IMR-90 (cell line): Measurements from ENCODE around the gene TTL. TPM values are rescaled to one million over a fixed set of nuclear protein-coding genes. Genes with fewer than 3 reads are reported as not detected.
"Not testable (repeated sequence)": the region's sequence is repeated elsewhere in the genome, so short reads cannot be mapped to it uniquely, and the experiment has no call there.

ENCODE experiments used
- ATAC-seq: fragments of 200-7000 bp; cut with Tn5 transposase; 2 replicates; pipeline ENCODE4 v1.9.1; 2020; ENCODE audit warnings: low read depth, mild to moderate bottlenecking, moderate library complexity
- BruUV-seq: library from RNA; stranded (reverse); fragments of 400-500 nt; replicated peaks from 2 replicates; lab custom pipeline; 2021; lab: Mats Ljungman, UMichigan
- CTCF ChIA-PET: fragments of 300-600 bp; formaldehyde crosslinking; extraction: SDS; loops from one replicate; lab custom pipeline; 2021; ENCODE audit warnings: antibody characterized with exemption; lab: Yijun Ruan, JAX
- POLR2A ChIA-PET: fragments of 300-600 bp; sonication (Branson Sonifier 250); formaldehyde crosslinking; loops from one replicate; lab custom pipeline; 2022; ENCODE audit warnings: antibody characterized with exemption; ENCODE audit not compliant: unreplicated experiment; lab: Charles Lee
- DNase-seq: peaks from one replicate; pipeline ENCODE4 v3.0.0; 2013
- H2AFZ ChIP-seq: replicated peaks from 2 replicates; pipeline ENCODE3; 2013; ENCODE audit warnings: low read length, mild to moderate bottlenecking; ENCODE audit not compliant: poor library complexity
- H2AK5ac ChIP-seq: 2 replicates; pipeline ENCODE4 v1.6.1; 2013; ENCODE audit warnings: low read depth, low read length, inconsistent platforms
- H2AK9ac ChIP-seq: replicated peaks from 2 replicates; pipeline ENCODE3; 2013; ENCODE audit warnings: mild to moderate bottlenecking, low read depth, low read length, moderate library complexity; ENCODE audit not compliant: poor library complexity
- H2BK120ac ChIP-seq: 2 replicates; pipeline ENCODE4 v1.6.1; 2013; ENCODE audit warnings: low read depth, low read length, inconsistent platforms
- H2BK15ac ChIP-seq: 3 replicates; pipeline ENCODE4 v1.6.1; 2013; ENCODE audit warnings: low read depth, low read length, inconsistent platforms
- H2BK20ac ChIP-seq: 2 replicates; pipeline ENCODE4 v1.6.1; 2013; ENCODE audit warnings: low read depth, mild to moderate bottlenecking, inconsistent platforms, low read length, moderate library complexity
- H2BK5ac ChIP-seq: 2 replicates; pipeline ENCODE4 v1.6.1; 2013; ENCODE audit warnings: mild to moderate bottlenecking, low read depth, low read length, inconsistent platforms; ENCODE audit not compliant: poor library complexity, severe bottlenecking
- H3K14ac ChIP-seq: replicated peaks from 2 replicates; pipeline ENCODE4 v1.6.1; 2013; ENCODE audit warnings: low read depth, low read length, inconsistent platforms
- H3K18ac ChIP-seq: 2 replicates; pipeline ENCODE4 v1.6.1; 2013; ENCODE audit warnings: low read depth, low read length, control low read depth
- H3K23ac ChIP-seq: 2 replicates; pipeline ENCODE4 v1.6.1; 2013; ENCODE audit warnings: low read depth, low read length, inconsistent platforms
- H3K27ac ChIP-seq: 2 replicates; pipeline ENCODE4 v1.5.1; 2013; ENCODE audit warnings: mild to moderate bottlenecking, control low read depth, low read length; ENCODE audit not compliant: insufficient read depth
- H3K27me3 ChIP-seq: 2 replicates; pipeline ENCODE4 v1.6.1; 2013; ENCODE audit warnings: low read length; ENCODE audit not compliant: control insufficient read depth, insufficient read depth
- H3K36me3 ChIP-seq: 2 replicates; pipeline ENCODE4 v1.6.1; 2013; ENCODE audit warnings: low read length, mixed read lengths; ENCODE audit not compliant: control insufficient read depth, insufficient read depth
- H3K4ac ChIP-seq: 2 replicates; pipeline ENCODE4 v1.6.1; 2013; ENCODE audit warnings: low read depth, low read length, inconsistent platforms
- H3K4me1 ChIP-seq: 2 replicates; pipeline ENCODE4 v1.6.1; 2013; ENCODE audit warnings: low read length, mixed read lengths; ENCODE audit not compliant: control insufficient read depth, insufficient read depth
- H3K4me2 ChIP-seq: 2 replicates; pipeline ENCODE4 v1.6.1; 2013; ENCODE audit warnings: low read depth, mild to moderate bottlenecking, control low read depth, low read length, moderate library complexity
- H3K4me3 ChIP-seq: 2 replicates; pipeline ENCODE4 v1.5.1; 2013; ENCODE audit warnings: low read depth, mild to moderate bottlenecking, control low read depth, low read length, moderate library complexity; ENCODE audit not compliant: insufficient read depth
- H3K56ac ChIP-seq: 2 replicates; pipeline ENCODE4 v1.6.1; 2013; ENCODE audit warnings: low read length, inconsistent platforms; ENCODE audit not compliant: insufficient read depth; ENCODE audit errors: extremely low read depth
- H3K79me1 ChIP-seq, 2 experiments: 2 replicates each; pipeline ENCODE4 v1.6.1; 2013; ENCODE audit warnings: low read length in 2 of 2, inconsistent platforms in 1 of 2, low read depth in 1 of 2
- H3K9ac ChIP-seq: 2 replicates; pipeline ENCODE4 v1.6.1; 2013; ENCODE audit warnings: low read depth, low read length, control low read depth
- H3K9me1 ChIP-seq: 2 replicates; pipeline ENCODE4 v1.6.1; 2013; ENCODE audit warnings: low read length, inconsistent platforms; ENCODE audit not compliant: insufficient read depth
- H3K9me3 ChIP-seq: 2 replicates; pipeline ENCODE4 v1.6.1; 2013; ENCODE audit warnings: low read length; ENCODE audit not compliant: control insufficient read depth, insufficient read depth
- H4K20me1 ChIP-seq: 2 replicates; pipeline ENCODE4 v1.6.1; 2013; ENCODE audit warnings: low read length, inconsistent platforms; ENCODE audit not compliant: insufficient read depth
- H4K5ac ChIP-seq: 2 replicates; pipeline ENCODE4 v1.6.1; 2013; ENCODE audit warnings: mild to moderate bottlenecking, low read depth, low read length, control low read depth
- H4K8ac ChIP-seq, 2 experiments: 2 replicates each; pipeline ENCODE4 v1.6.1; 2013; ENCODE audit warnings: low read depth in 2 of 2, low read length in 2 of 2, control low read depth in 1 of 2, inconsistent platforms in 1 of 2
- H4K91ac ChIP-seq: 2 replicates; pipeline ENCODE4 v1.6.1; 2013; ENCODE audit warnings: low read depth, low read length, inconsistent platforms; ENCODE audit not compliant: insufficient read depth
- MAFK ChIP-seq: IDR thresholded peaks from 2 replicates; pipeline ENCODE4 v1.6.1; 2012; ENCODE audit warnings: low read depth, low read length, improper control_type of control experiment
- WGBS, 2 experiments: methylation state at CpG; one replicate each; pipeline versions ENCODE4 v1.1.5 to v1.1.7; 2013; ENCODE audit warnings: missing lambda C conversion rate in 2 of 2; ENCODE audit not compliant: insufficient read length in 1 of 2; ENCODE audit errors: extremely low coverage in 2 of 2; 5-methylcytosine and 5-hydroxymethylcytosine counted together
- dilution Hi-C: fragments of 300-500 bp; cut with HindIII; formaldehyde crosslinking; loops from one replicate; pipeline ENCODE4 v1.14.3; 2018; ENCODE audit warnings: low sequenced_read_pairs; ENCODE audit not compliant: unreplicated experiment
- in situ Hi-C: fragments of 300-500 bp; cut with MboI; formaldehyde crosslinking; loops from 3 replicates; pipeline ENCODE4 v1.14.3; 2019; ENCODE audit warnings: low sequenced_read_pairs, inconsistent platforms, mixed read lengths
- intact Hi-C: fragments of 100-400 bp; cut with micrococcal nuclease; formaldehyde crosslinking; loops from 2 replicates; pipeline ENCODE4 v1.10.0; 2022
- polyA plus RNA-seq, 3 experiments: library from polyadenylated mRNA; depleted of rRNA; stranded (reverse); fragments of >200 nt; gene quantifications; 2 replicates each; pipeline ENCODE4 v1.2.3, GENCODE V29; 2012; ENCODE audit warnings: low replicate concordance in 1 of 3
- total RNA-seq: library from RNA; depleted of rRNA; stranded (reverse); fragments of >200 nt; gene quantifications from 2 replicates; pipeline ENCODE4 v1.2.3, GENCODE V29; 2012

Gene TTL
- total and polyA plus RNA-seq, 2 of the 4 experiments (the other 2 are of a cell fraction) = 18.2 to 36.2 TPM

DNA sequence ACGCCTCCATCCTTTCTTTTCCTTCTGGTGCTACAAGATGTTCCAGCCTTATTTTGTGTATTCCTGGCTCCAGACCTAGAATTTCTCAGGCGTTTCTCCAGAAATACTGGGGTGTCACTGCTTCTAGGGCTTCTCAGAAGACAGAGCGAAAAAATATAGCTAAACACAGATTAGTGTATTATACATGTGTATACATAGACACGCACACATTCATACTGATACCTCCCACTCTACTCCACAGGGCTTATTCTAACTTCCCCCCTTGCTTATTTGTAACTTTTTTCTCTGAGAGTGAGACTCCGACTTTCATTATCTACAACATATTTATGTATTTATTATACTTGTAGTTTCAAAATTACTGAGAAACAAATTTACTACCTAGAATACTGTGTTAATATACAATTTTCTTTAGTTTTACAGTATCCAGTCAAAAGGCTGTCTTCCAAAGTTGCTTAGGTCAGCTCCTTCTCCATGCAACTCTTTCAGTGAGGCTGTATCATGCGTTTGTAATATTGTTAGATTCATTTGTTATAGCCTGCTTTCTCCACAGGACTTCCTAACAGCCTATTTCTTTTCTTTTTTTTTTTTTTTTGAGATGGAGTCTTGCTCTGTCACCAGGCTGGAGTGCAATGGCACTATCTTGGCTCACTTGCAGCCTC is 43.2 kb upstream of the TTL start:
- POLR2A ChIA-PET, dilution Hi-C loops, H2BK5ac ChIP-seq, H4K5ac ChIP-seq, H2BK120ac ChIP-seq, H3K4me1 ChIP-seq, H3K56ac ChIP-seq, H2AFZ ChIP-seq, ATAC-seq, H3K27ac ChIP-seq, H4K8ac ChIP-seq, H4K20me1 ChIP-seq, H3K14ac ChIP-seq, H3K4ac ChIP-seq, H4K91ac ChIP-seq, BruUV-seq, CTCF ChIA-PET, H3K27me3 ChIP-seq, H3K79me1 ChIP-seq, DNase-seq, intact Hi-C loops, H3K9ac ChIP-seq, H3K23ac ChIP-seq, H3K18ac ChIP-seq, H3K36me3 ChIP-seq, H3K9me1 ChIP-seq, H3K4me3 ChIP-seq, H2AK5ac ChIP-seq, H3K4me2 ChIP-seq, H3K9me3 ChIP-seq, H2BK20ac ChIP-seq, H2BK15ac ChIP-seq, H2AK9ac ChIP-seq: not testable (repeated sequence)
- TF ChIP-seq MAFK = peak; percentile 54
- no CpG with 5 or more reads among the region's 6 CpGs for WGBS, 2 experiments
- in situ Hi-C loops = loop anchor here (25.0 kb wide), 1 partner anchor 176 kb away; the partner anchor contains the start of gene ZC3H8

DNA sequence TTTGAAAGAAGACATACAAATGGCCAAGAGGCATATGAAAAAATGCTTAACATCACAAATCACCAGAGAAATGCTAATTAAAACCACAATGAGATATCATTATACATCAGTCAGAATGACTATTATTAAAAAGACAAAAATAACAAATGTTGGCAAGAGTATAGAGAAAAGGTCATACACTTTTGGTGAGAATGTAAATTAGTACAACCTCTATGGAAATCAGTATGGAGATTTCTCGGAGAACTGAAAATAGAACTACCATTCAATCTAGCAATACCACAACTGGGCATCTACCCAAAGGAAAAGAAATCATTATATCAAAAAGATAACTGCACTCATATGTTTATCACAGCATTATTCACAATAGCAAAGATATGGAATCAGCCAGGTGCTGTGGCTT is 37.7 kb upstream of the TTL start:
- H4K5ac ChIP-seq, H2BK5ac ChIP-seq, H4K91ac ChIP-seq, H2BK15ac ChIP-seq, H3K4me1 ChIP-seq, H3K36me3 ChIP-seq, H3K27ac ChIP-seq, H3K9me3 ChIP-seq, ATAC-seq, H2AK5ac ChIP-seq, H3K4ac ChIP-seq, H3K4me3 ChIP-seq, H2AK9ac ChIP-seq, H3K23ac ChIP-seq, POLR2A ChIA-PET, DNase-seq, H3K27me3 ChIP-seq, H2BK120ac ChIP-seq, intact Hi-C loops, CTCF ChIA-PET, H3K18ac ChIP-seq, H2BK20ac ChIP-seq, H2AFZ ChIP-seq, H3K56ac ChIP-seq, H4K20me1 ChIP-seq, H4K8ac ChIP-seq, BruUV-seq, H3K14ac ChIP-seq, dilution Hi-C loops, H3K9me1 ChIP-seq, H3K79me1 ChIP-seq, H3K4me2 ChIP-seq, H3K9ac ChIP-seq: not testable (repeated sequence)
- no CpG with 5 or more reads among the region's 1 CpG for WGBS, 2 experiments
- in situ Hi-C loops = loop anchor here (25.0 kb wide), 1 partner anchor 182 kb away; the partner anchor contains the start of gene ZC3H8
